HTR-8/SVneo (cell line): ENCODE results near the gene FTHL17.

Experiments used
- DNase-seq: peaks from one replicate; pipeline ENCODE4 v3.0.0; 2011; ENCODE audit warnings: low spot score, mixed read lengths; ENCODE audit not compliant: insufficient read length
- FAIRE-seq: peaks from 2 replicates; lab custom pipeline; 2011; peaks lifted over from hg19 to GRCh38; lab: Jason Lieb, UNC

FTHL17 gene

GRCh38 chrX:31071725-31072124, at the start of gene FTHL17:
FTHL17 (minus strand) TSS chrX:31072041; CDS start chrX:31071953, 88 bp downstream.
- no peak for DNase-seq
- peak; percentile 60 for FAIRE-seq

GRCh38 chrX:31117266-31117665, 45.4 kb upstream of the FTHL17 start:
- DNase-seq (no peak), FAIRE-seq (no peak)

GRCh38 chrX:31115398-31115797, 43.6 kb upstream of the FTHL17 start:
- no peak for FAIRE-seq

GRCh38 chrX:31114858-31115257, 43.0 kb upstream of the FTHL17 start:
- DNase-seq (no peak), FAIRE-seq (peak; percentile 31)

More at GRCh38 chrX:31115398-31115797, 43.6 kb upstream of the FTHL17 start:
- no peak for DNase-seq

GRCh38 chrX:31112226-31112999, 40.6 kb upstream of the FTHL17 start:
- FAIRE-seq (no peak), DNase-seq (no peak)

GRCh38 chrX:31110657-31111056, 38.8 kb upstream of the FTHL17 start:
- DNase-seq (no peak), FAIRE-seq (no peak)

GRCh38 chrX:31099536-31100090, 27.8 kb upstream of the FTHL17 start:
- FAIRE-seq (no peak), DNase-seq (no peak)

- DNase-seq (no peak), FAIRE-seq (no peak)
Observed at GRCh38 chrX:31098079-31098478, 26.2 kb upstream of the FTHL17 start.

GRCh38 chrX:31093639-31093975, 21.8 kb upstream of the FTHL17 start:
- FAIRE-seq (no peak), DNase-seq (no peak)

GRCh38 chrX:31092970-31093638, 21.3 kb upstream of the FTHL17 start:
- DNase-seq = no peak
- FAIRE-seq = no peak

- no peak for FAIRE-seq
- DNase-seq = no peak
Observed at GRCh38 chrX:31092476-31092875, 20.6 kb upstream of the FTHL17 start.

GRCh38 chrX:31091819-31092218, 20.0 kb upstream of the FTHL17 start:
- DNase-seq (no peak), FAIRE-seq (no peak)

- DNase-seq (no peak), FAIRE-seq (no peak)
Observed at GRCh38 chrX:31074522-31074921, 2.7 kb upstream of the FTHL17 start.

- FAIRE-seq (no peak), DNase-seq (no peak)
Observed at GRCh38 chrX:31071262-31071661, 579 bp downstream of the FTHL17 start.

- no peak for DNase-seq
- peak; percentile 20 for FAIRE-seq
Observed at GRCh38 chrX:31070057-31070468, 1.8 kb downstream of the FTHL17 start.

GRCh38 chrX:31063114-31063513, 8.7 kb downstream of the FTHL17 start:
- no peak for DNase-seq
- FAIRE-seq = no peak

GRCh38 chrX:31061091-31061490, 10.8 kb downstream of the FTHL17 start:
- FAIRE-seq = no peak
- no peak for DNase-seq

GRCh38 chrX:31060016-31060415, 11.8 kb downstream of the FTHL17 start:
- no peak for DNase-seq
- FAIRE-seq = no peak

- no peak for DNase-seq
Observed at GRCh38 chrX:31058284-31058683, 13.6 kb downstream of the FTHL17 start.

GRCh38 chrX:31057691-31058090, 14.2 kb downstream of the FTHL17 start:
- FAIRE-seq (no peak), DNase-seq (no peak)

More at GRCh38 chrX:31058284-31058683, 13.6 kb downstream of the FTHL17 start:
- FAIRE-seq = no peak

- DNase-seq (no peak), FAIRE-seq (no peak)
Observed at GRCh38 chrX:31057291-31057690, 14.6 kb downstream of the FTHL17 start.
